Neutrophil (primary cell): ENCODE measurements around the gene LRCH1.

Experiments
- H3K27ac ChIP-seq: fragments of 200-600 bp; sonication (generic); 2 replicates; pipeline ENCODE4 v1.5.1; 2016; ENCODE audit warnings: mild to moderate bottlenecking, moderate library complexity
- H3K27me3 ChIP-seq: fragments of 200-600 bp; sonication (generic); 2 replicates; pipeline ENCODE4 v1.6.0; 2016; ENCODE audit warnings: mild to moderate bottlenecking
- H3K36me3 ChIP-seq: fragments of 200-600 bp; sonication (generic); 2 replicates; pipeline ENCODE4 v1.5.1; 2017
- H3K4me1 ChIP-seq, 2 experiments: fragments of 200-600 bp in 1 of 2; sonication (generic) in 1 of 2; 1 replicate in 1 of 2; 2 replicates in 1 of 2; pipeline versions ENCODE4 v1.5.1 to v1.6.1; 2013 to 2016; ENCODE audit warnings: low read depth in 1 of 2, low read length in 1 of 2, mild to moderate bottlenecking in 1 of 2, moderate library complexity in 1 of 2; ENCODE audit not compliant: control insufficient read depth in 1 of 2, insufficient read depth in 1 of 2
- H3K4me3 ChIP-seq, 2 experiments: fragments of 200-600 bp in 1 of 2; sonication (generic) in 1 of 2; 1 replicate in 1 of 2; 2 replicates in 1 of 2; pipeline ENCODE4 v1.5.1; 2013 to 2016; ENCODE audit warnings: low read depth in 1 of 2, low read length in 1 of 2, mild to moderate bottlenecking in 1 of 2, moderate library complexity in 1 of 2
- H3K9me3 ChIP-seq: fragments of 200-600 bp; sonication (generic); 2 replicates; pipeline ENCODE4 v1.5.1; 2016
- CTCF ChIP-seq: fragments of 200-600 bp; sonication (generic); IDR thresholded peaks from 2 replicates; pipeline ENCODE4 v1.5.1; 2016; ENCODE audit warnings: antibody characterized with exemption

The LRCH1 gene

DNA sequence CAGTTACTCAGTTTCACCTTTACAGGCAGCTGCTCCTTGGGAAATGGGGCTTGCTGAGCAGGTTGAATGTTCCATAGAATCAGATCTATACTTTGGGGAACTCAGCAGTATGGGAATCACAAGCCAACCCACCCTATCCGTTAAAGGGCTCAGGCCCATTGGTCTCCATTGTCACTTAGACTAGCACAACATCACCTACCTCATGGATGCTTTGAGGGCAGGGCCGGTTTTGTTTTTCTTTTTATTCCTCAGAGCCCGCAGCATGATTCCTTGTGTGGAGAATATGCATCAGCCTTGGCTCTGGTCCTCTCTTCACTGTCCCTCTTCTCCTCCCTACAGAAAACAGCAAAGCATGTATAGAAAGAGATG lies 48.0 kb downstream of the LRCH1 start:
- Histone ChIP-seq H3K4me1 (peaks cover 38 to 43% of the 10 kb centered on the region in 2 experiments), H3K4me3 (no peak overlapping the region), H3K27me3 (no peaks in the 10 kb centered on the region), H3K36me3 (no peaks in the 10 kb centered on the region), H3K9me3 (no peaks in the 10 kb centered on the region), H3K27ac (no peak overlapping the region)
- TF ChIP-seq CTCF: no peak

GRCh38 chr13:46602531-46602930 lies 49.6 kb downstream of the LRCH1 start:
- Histone ChIP-seq H3K27me3 (no peaks in the 10 kb centered on the region), H3K36me3 (no peaks in the 10 kb centered on the region), H3K27ac (no peak overlapping the region), H3K4me3 (no peak overlapping the region), H3K4me1 (peaks cover 25 to 36% of the 10 kb centered on the region in 2 experiments), H3K9me3 (no peaks in the 10 kb centered on the region)
- TF ChIP-seq CTCF: no peak

- Histone ChIP-seq H3K4me1 (peaks cover 20 to 29% of the 10 kb centered on the region in 2 experiments), H3K27ac (no peak overlapping the region), H3K9me3 (no peaks in the 10 kb centered on the region), H3K27me3 (no peaks in the 10 kb centered on the region), H3K36me3 (no peaks in the 10 kb centered on the region), H3K4me3 (no peak overlapping the region)
- TF ChIP-seq CTCF: no peak
Measured at GRCh38 chr13:46603165-46603603, 50.2 kb downstream of the LRCH1 start.

- Histone ChIP-seq H3K27ac (no peak overlapping the region), H3K4me3 (no peak overlapping the region), H3K27me3 (no peaks in the 10 kb centered on the region), H3K4me1 (peaks cover 8 to 17% of the 10 kb centered on the region in 2 experiments), H3K36me3 (no peaks in the 10 kb centered on the region), H3K9me3 (no peaks in the 10 kb centered on the region)
- no peak for TF ChIP-seq CTCF
Measured at GRCh38 chr13:46604226-46604990, 51.4 kb downstream of the LRCH1 start.

DNA sequence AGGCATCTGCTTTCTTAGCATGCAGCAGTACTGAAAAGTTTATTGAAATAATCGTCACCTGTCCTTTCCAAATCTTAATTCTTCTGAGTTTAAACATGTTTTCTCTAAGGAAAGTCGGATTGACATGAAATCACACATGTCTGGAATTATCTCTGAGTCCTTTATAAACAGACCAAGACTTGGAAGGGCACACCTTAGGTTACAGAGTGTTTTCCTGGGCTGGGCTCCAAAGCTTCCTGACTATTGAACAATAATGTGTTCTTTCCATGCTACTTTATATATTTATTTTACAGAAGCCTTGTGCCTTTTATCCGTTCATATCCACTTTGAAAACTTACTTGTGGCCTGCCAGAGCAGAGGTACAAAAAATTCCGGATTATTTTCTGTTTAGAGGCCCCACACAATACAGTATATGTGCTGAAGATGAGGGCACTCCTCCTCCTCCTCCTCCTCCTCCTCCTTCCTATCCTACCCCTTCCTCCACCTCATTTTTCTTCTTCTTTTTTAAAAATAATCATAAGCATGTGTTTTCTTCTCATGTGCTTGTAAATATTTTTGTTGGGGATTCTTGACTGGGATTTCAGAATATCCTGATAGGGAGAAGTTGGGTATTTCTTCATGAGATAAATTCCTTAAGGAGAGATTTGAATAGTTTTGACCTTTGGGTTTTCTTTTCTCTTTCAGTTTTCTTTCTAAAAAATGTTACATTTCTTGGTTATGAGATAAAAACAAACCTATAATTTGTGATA lies 52.3 kb downstream of the LRCH1 start:
- Histone ChIP-seq H3K36me3 (no peaks in the 10 kb centered on the region), H3K4me3 (no peak overlapping the region), H3K9me3 (no peaks in the 10 kb centered on the region), H3K27me3 (no peaks in the 10 kb centered on the region), H3K27ac (no peak overlapping the region), H3K4me1 (peaks cover 11 to 21% of the 10 kb centered on the region in 2 experiments)
- no peak for TF ChIP-seq CTCF
